GM18498 (cell line): ENCODE measurements around the gene SPANXN1.
"Not testable (repeated sequence)": the region's sequence is repeated elsewhere in the genome, so short reads cannot be mapped to it uniquely, and the experiment has no call there.

ENCODE experiments used
- ATAC-seq: cut with Tn5 transposase; IDR thresholded peaks from one replicate; pipeline ENCODE4 v1.9.1; 2021; ENCODE audit warnings: mild to moderate bottlenecking, moderate library complexity; ENCODE audit not compliant: unreplicated experiment

The SPANXN1 gene

GRCh38 chrX:145247203-145247602, at the start of gene SPANXN1:
TSS of gene SPANXN1 (plus strand) at chrX:145247503. CDS start at chrX:145247587, 84 bp downstream.
- ATAC-seq: not testable (repeated sequence)

GRCh38 chrX:145199078-145199477, 48.2 kb upstream of the SPANXN1 start:
- no peak for ATAC-seq

GRCh38 chrX:145213504-145213903, 33.8 kb upstream of the SPANXN1 start:
- ATAC-seq: no peak

- no peak for ATAC-seq
Measured at GRCh38 chrX:145292218-145292617, 44.9 kb downstream of the SPANXN1 start.
